ENCODE measurements around the gene CCDC102A.

CCDC102A gene

GRCh38 chr16:57537194-57537505 lies 779 bp upstream of the CCDC102A start:
- peak overlapping the region; percentile 60 for H3K4me3 ChIP-seq (ENCODE audit: low read depth, low read length)
- TF ChIP-seq, protein P1, sequence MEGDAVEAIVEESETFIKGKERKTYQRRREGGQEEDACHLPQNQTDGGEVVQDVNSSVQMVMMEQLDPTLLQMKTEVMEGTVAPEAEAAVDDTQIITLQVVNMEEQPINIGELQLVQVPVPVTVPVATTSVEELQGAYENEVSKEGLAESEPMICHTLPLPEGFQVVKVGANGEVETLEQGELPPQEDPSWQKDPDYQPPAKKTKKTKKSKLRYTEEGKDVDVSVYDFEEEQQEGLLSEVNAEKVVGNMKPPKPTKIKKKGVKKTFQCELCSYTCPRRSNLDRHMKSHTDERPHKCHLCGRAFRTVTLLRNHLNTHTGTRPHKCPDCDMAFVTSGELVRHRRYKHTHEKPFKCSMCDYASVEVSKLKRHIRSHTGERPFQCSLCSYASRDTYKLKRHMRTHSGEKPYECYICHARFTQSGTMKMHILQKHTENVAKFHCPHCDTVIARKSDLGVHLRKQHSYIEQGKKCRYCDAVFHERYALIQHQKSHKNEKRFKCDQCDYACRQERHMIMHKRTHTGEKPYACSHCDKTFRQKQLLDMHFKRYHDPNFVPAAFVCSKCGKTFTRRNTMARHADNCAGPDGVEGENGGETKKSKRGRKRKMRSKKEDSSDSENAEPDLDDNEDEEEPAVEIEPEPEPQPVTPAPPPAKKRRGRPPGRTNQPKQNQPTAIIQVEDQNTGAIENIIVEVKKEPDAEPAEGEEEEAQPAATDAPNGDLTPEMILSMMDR (IDR thresholded peaks at IDR 0.05; ENCODE audit: low read depth, low read length, missing control alignments), result no peak
- no peak for DNase-seq (ENCODE audit: low read depth)

DNA sequence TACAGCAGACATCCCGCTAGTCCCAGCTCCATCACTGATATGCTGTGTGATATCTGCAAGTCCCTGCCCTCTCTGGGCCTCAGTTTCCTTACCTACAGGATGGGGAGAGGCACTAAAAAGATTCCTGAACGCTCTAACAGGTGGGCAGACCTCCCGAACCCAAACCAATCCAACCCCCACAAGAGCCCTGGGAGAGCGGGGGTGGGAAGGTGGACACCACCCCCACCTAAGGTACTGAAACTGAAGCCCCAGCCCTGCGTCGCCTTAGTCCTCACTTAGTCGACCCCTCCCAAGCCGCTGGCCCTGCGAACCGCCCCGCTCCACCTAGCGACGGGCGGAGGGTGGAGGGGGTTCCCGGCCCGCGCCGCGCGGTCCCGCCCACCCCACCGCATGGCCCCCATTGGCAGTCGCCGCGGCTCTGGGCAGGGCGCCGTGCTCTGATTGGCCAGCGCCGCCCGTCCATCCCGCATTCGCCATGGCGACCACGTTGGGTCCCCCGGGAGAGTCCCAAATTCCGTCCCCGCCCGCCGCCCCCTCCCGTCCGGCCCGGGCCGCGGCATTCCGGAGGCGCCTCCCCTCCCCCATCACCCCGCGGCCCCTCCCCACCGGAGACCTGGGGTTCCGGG lies 578 bp downstream of the CCDC102A start:
- TF ChIP-seq, protein P1 (IDR thresholded peaks at IDR 0.05; ENCODE audit: low read depth, low read length, missing control alignments), result peak; percentile 25
- peak; percentile 70 for DNase-seq (ENCODE audit: low read depth)
- H3K4me3 ChIP-seq (ENCODE audit: low read depth, low read length), result peak overlapping the region; percentile 68

DNA sequence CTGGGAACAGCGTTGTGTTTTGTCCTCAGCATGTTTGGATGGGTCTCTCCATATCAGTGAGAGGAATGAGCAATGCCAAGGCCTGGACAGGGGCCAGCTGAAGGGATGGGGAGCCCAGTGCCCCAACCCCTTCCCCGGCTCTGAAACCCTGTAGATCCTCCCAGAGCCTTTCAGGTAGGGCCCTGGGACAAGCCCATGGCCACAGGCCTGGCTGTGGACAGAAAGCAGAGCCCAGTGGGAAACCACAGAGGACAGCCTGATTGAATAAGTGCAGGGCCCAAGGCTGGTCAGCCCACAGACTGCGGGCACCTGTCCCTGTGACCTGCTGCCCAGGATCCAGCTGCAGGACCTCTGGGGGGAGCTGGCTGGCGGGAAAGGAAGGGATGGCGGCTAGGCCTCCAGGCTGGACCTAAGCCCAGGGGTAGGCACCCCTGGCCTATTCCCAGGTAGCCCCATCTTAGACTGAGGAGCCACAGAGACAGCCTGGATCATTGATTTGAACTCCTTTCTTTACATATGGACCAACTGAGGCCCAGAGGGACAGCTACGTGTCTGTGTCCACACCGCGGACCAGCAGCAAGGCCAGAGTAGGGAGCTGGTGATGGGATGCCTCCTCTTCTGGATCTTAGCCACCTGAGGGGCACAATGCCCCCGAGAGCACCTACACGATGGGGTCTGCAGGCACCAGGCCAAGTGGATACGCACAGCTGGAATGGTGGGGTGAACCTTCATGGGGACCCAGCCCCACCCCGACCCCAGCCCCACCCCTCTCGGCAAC lies 1.3 kb downstream of the CCDC102A start:
- TF ChIP-seq, protein P1 (IDR thresholded peaks at IDR 0.05; ENCODE audit: low read depth, low read length, missing control alignments), result no peak
- DNase-seq (ENCODE audit: low read depth), result no peak
- peak overlapping the region; percentile 68 for H3K4me3 ChIP-seq (ENCODE audit: low read depth, low read length)

GRCh38 chr16:57534337-57534880 lies 2.0 kb downstream of the CCDC102A start:
- no peak overlapping the region for H3K4me3 ChIP-seq (ENCODE audit: low read depth, low read length)
- TF ChIP-seq, protein P1 (IDR thresholded peaks at IDR 0.05; ENCODE audit: low read depth, low read length, missing control alignments), result no peak
- DNase-seq (ENCODE audit: low read depth), result no peak

DNA sequence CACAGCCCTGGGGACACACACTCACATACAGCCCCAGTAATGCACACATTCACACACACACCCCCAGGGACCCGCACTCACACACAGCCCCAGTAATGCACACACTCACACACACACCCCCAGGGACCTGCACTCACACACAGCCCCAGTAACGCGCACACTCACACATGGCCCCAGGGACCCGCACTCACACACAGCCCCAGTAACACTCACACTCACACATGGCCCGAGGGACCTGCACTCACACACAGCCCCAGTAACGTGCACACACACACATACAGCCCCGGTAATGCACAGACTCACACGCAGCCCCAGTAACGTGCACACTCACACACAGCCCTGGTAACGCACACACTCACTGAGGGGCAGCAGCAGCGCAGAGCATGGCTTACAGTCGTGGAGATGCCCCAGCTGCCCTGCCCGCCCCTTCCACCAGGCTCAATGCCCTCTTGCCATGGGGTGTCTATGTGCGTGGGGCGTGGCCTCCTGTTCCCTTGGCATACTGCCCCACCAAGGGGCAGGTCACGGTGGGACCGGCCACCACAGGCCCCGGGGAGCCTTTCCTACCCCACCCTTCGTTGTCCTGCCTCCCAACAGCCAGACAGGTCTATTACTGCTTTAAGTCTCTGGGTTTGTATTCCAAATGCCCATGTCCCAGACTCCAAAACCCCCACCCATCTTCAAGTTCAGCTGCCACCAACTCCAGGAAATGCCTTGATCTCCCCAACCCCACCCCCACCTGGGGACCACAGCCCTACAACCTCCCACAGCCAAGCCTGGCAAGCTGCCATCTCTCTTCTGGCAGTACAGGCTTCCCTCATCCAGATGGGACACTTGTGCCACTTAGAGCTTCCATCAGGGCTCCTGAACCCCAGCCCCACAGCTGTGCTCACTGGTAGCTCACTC lies 2.7 kb downstream of the CCDC102A start:
- no peak overlapping the region for H3K4me3 ChIP-seq (ENCODE audit: low read depth, low read length)
- TF ChIP-seq, protein P1 (IDR thresholded peaks at IDR 0.05; ENCODE audit: low read depth, low read length, missing control alignments), result no peak
- DNase-seq (ENCODE audit: low read depth), result no peak

- no peak for DNase-seq (ENCODE audit: low read depth)
- TF ChIP-seq, protein P1 (IDR thresholded peaks at IDR 0.05; ENCODE audit: low read depth, low read length, missing control alignments), result no peak
- no peak overlapping the region for H3K4me3 ChIP-seq (ENCODE audit: low read depth, low read length)
Observed at GRCh38 chr16:57532266-57532625, 4.1 kb downstream of the CCDC102A start.

Measured in GM12864 (cell line).